Chondrocyte (in vitro differentiated cells): ENCODE measurements around the gene MAMSTR. TPM values are rescaled to one million over a fixed set of nuclear protein-coding genes. Genes with fewer than 3 reads are reported as not detected.
"Not testable (repeated sequence)": the region's sequence is repeated elsewhere in the genome, so short reads cannot be mapped to it uniquely, and the experiment has no call there.

ENCODE experiments used
- DNase-seq: peaks from one replicate; pipeline ENCODE4 v3.0.0; 2021; ENCODE audit warnings: mixed read lengths, low spot score
- H3K27ac Mint-ChIP-seq: one replicate; pipeline ENCODE4 v1.8.0; 2021; ENCODE audit warnings: mild to moderate bottlenecking, moderate library complexity, mixed read lengths; ENCODE audit not compliant: unreplicated experiment
- H3K27me3 Mint-ChIP-seq: 2 replicates; pipeline ENCODE4 v1.8.0; 2021; ENCODE audit warnings: low read depth, mixed read lengths
- H3K36me3 Mint-ChIP-seq: 2 replicates; pipeline ENCODE4 v1.8.0; 2021; ENCODE audit warnings: low read depth, mixed read lengths
- H3K4me1 Mint-ChIP-seq: 2 replicates; pipeline ENCODE4 v1.8.0; 2021; ENCODE audit warnings: low read depth, mild to moderate bottlenecking, mixed read lengths
- H3K4me3 Mint-ChIP-seq: one replicate; pipeline ENCODE4 v1.8.0; 2021; ENCODE audit warnings: mild to moderate bottlenecking, moderate library complexity, mixed read lengths; ENCODE audit not compliant: unreplicated experiment
- H3K9me3 Mint-ChIP-seq: 2 replicates; pipeline ENCODE4 v1.8.0; 2021; ENCODE audit warnings: low read depth, mixed read lengths
- CTCF ChIP-seq: fragments of 200-600 bp; sonication (generic); IDR thresholded peaks from 2 replicates; pipeline ENCODE4 v1.5.0; 2021; ENCODE audit warnings: antibody characterized with exemption, mild to moderate bottlenecking, moderate library complexity
- total RNA-seq: library from RNA; stranded (reverse); gene quantifications from 3 replicates; pipeline ENCODE4 v1.2.1, GENCODE V29; 2021

MAMSTR gene
- total RNA-seq, 1 donor from 2014 or later: 1.7 TPM

- H3K4me1 Mint-ChIP-seq: peaks cover 35% of the 10 kb centered on the region
- no peaks in the 10 kb centered on the region for H3K27me3 Mint-ChIP-seq
- H3K4me3 Mint-ChIP-seq: peak overlapping the region; percentile 98
- H3K36me3 Mint-ChIP-seq: peaks cover 3% of the 10 kb centered on the region
- peak overlapping the region; percentile 99 for H3K27ac Mint-ChIP-seq
- H3K9me3 Mint-ChIP-seq: peaks cover 2% of the 10 kb centered on the region
- DNase-seq: peak; percentile 100
- TF ChIP-seq CTCF: no peak
These were observed 1.2 kb upstream of the MAMSTR start for GRCh38 chr19:48720613-48721296.

- no peak for DNase-seq
- Mint-ChIP-seq H3K27ac (peak overlapping the region; percentile 99), H3K36me3 (peaks cover 3% of the 10 kb centered on the region), H3K4me1 (peaks cover 36% of the 10 kb centered on the region), H3K9me3 (no peaks in the 10 kb centered on the region), H3K4me3 (peak overlapping the region; percentile 98), H3K27me3 (no peaks in the 10 kb centered on the region)
- no peak for TF ChIP-seq CTCF
These were observed 707 bp upstream of the MAMSTR start for GRCh38 chr19:48720251-48720612.

- H3K4me1 Mint-ChIP-seq: peaks cover 35% of the 10 kb centered on the region
- no peak overlapping the region for H3K4me3 Mint-ChIP-seq
- TF ChIP-seq CTCF: no peak
- no peaks in the 10 kb centered on the region for H3K9me3 Mint-ChIP-seq
- H3K27me3 Mint-ChIP-seq: no peaks in the 10 kb centered on the region
- H3K36me3 Mint-ChIP-seq: no peaks in the 10 kb centered on the region
- H3K27ac Mint-ChIP-seq: peak overlapping the region; percentile 2
- no peak for DNase-seq
These were observed 754 bp downstream of the MAMSTR start for GRCh38 chr19:48718711-48719231.

GRCh38 chr19:48718106-48718505 lies 1.4 kb downstream of the MAMSTR start:
- not testable (repeated sequence) for H3K27ac Mint-ChIP-seq, H3K36me3 Mint-ChIP-seq, H3K9me3 Mint-ChIP-seq, H3K4me3 Mint-ChIP-seq, DNase-seq, H3K27me3 Mint-ChIP-seq
- peaks cover 41% of the 10 kb centered on the region for H3K4me1 Mint-ChIP-seq

- TF ChIP-seq CTCF: no peak
- DNase-seq: no peak
- Mint-ChIP-seq H3K36me3 (no peaks in the 10 kb centered on the region), H3K27me3 (no peaks in the 10 kb centered on the region), H3K9me3 (no peaks in the 10 kb centered on the region), H3K4me3 (peak overlapping the region; percentile 37), H3K27ac (peak overlapping the region; percentile 76), H3K4me1 (peaks cover 46% of the 10 kb centered on the region)
These were observed 2.8 kb downstream of the MAMSTR start for GRCh38 chr19:48716562-48717291.
